T-helper 22 cell (primary cell): ENCODE data around the gene SIX1.

Experiments used
- DNase-seq: peaks from one replicate; pipeline ENCODE4 v3.0.0-alpha.2; 2020; ENCODE audit warnings: low read depth

The SIX1 gene

GRCh38 chr14:60642270-60643140, 6.8 kb downstream of the SIX1 start:
- DNase-seq, result no peak

DNA sequence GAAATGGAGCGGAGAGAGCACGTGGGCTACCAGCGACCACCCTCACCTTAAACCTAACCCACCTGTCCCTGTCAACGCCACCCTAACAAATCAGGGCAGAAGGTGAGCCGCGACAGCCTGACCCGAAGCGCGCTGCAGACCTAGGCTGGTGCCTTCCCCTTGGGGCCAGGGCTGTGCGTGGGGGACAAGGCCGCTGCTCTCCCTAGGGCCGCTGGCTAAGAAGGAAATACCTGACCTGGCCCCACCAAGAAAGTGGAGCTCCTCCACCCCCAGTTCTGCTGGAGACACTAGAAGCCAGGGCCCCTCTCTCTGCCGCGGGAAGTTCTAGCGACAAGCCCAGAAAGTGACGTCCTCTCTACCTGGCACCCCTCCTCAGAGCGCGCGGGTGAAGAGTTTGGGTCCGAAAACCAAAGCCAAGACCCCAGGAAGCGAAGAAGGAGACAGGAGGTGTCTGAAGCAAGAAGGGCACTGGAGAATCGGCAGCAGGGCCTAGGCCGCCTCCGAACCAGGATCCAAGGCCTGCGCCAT, 7.5 kb downstream of the SIX1 start:
- DNase-seq, result no peak

- no peak for DNase-seq
Measured at GRCh38 chr14:60640859-60641741, 8.2 kb downstream of the SIX1 start.

DNA sequence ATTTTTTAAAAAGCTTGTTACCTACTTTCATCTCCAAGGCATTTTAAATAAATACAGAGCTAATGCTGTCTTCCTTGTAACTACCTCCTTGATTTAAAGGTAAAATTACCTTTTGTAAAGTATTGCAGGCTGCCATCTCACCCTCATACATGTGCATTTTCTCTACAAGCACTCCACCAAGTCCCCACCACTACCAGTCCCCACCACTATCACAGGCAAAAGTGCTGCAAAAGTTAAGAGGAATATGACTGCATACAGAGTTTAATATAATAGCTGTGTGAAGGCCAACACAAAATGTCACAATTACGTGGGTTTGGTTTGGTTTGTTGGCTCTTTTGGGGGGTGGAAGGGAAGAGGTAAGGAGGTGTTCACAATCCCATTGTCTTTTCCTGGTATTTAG, 9.6 kb downstream of the SIX1 start:
- DNase-seq, result no peak

GRCh38 chr14:60637479-60638315, 11.6 kb downstream of the SIX1 start:
- DNase-seq, result no peak

DNA sequence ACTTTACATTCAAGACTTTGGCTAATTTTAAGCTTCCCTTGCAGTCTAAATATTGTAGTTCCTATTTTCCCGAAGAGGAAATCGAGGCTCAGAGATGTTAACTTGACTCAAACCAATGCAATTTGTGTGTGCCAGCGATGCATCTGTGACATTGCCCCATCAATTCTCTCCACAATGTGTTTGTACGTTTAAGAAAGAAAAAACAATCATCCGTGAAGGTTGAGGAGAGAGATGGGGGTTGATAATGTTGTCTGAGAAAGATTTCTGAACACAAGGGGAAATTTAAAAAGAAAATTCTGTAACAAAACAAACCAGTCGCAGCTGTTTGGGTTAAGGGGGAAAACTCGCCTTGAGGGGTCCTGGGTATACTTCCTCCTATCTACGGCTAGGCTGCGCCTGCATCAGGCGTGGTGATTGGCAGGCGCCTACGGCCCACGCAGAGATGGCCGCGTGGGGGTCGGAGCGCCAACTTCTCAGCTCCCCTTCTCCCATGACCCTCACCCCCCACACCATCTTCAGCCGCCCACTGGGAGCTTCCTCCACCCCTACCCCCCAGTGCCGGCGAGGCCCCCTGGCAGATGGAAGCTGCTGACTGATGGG, 12.3 kb downstream of the SIX1 start:
- DNase-seq, result no peak

GRCh38 chr14:60634153-60634552, 15.1 kb downstream of the SIX1 start:
- DNase-seq, result no peak

GRCh38 chr14:60632777-60633176, 16.5 kb downstream of the SIX1 start:
- no peak for DNase-seq

DNA sequence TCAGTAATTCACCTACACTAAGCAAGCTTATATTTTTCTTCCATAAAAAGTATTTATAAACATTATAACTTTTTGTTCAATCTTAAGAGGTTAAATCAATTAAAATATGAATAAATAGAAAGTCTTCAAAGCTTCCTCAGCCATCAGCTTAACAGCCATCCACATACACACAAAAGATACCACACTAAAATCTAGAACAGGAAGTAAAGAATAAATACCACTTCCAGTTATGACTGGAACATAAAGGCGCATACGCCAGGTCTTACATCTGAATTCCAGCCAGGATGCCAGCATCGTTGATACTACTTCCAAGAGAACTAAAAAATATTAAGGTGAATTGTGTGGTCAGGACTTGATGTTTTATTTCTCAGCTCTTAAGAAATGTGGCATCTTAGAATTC, 17.0 kb downstream of the SIX1 start:
- no peak for DNase-seq

GRCh38 chr14:60631842-60632241, 17.4 kb downstream of the SIX1 start:
- DNase-seq, result no peak

- DNase-seq, result no peak
Measured at GRCh38 chr14:60630129-60630528, 19.1 kb downstream of the SIX1 start.

DNA sequence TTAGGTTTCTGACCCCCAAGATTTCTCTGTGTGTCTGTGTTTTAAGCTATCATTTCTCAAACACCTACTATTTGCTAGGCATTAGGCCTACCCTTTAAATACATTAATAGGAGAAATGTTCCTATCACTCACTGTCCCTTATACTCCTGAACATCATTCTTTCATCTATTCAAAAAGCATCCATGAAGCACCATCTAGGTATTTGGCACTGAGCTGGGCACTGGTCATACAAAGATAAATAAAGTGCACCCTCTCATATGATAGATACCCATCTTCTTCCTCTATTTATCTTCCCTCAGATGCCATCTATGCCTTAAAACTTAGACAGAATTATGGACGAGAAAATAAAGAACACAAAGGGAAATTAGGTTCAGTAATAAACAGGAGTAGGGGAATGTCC, 20.4 kb downstream of the SIX1 start:
- no peak for DNase-seq

DNA sequence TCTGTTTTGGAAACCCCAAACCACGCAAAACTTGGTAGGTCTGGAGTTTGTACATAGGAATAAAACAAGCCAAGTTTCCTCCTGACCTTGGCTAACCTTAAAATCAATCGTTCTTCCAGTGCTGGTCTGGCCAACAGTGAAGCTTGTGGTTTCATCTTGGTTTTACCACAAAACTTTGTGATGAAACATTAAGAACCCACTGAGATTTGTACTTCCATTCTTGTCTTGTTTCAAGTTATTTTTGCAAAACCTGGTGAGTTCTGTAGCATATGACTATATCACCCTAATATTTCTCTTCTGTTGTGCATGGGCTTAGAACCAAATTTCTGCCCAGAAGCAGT, 26.4 kb downstream of the SIX1 start:
- DNase-seq, result no peak

DNA sequence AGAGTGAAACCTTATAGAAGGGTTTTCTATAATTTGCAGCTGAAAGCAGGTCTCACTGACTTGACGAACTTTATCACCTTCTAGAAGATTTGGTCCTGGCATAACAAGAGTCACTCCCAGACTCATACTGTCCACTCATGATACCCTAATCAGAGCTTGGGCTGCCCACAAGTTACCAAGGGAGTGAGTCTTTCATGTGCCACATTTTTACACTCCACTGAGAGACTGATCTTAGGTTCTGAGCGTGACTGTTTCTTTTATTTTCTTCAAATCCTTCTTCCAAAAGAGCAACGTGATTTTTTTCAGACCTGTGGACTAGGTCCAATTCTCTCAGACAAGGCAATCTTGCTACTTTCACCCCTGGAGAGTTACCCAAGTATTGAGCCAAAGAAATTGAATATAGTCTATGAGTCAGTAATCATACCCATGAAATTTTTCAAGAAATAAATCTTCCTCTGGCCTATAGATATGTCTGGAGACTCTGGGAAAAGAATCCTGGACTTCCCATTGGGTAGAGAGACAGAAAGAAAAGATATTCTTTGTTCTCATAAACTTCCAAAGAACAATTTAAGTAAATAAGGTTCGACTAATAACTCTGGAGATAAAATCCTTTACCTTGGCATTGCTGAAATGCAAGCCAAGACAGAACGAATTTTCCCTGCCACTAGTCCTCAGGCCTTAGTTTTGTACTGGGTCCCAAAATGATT, 26.9 kb downstream of the SIX1 start:
- no peak for DNase-seq

- DNase-seq, result no peak
Measured at GRCh38 chr14:60621386-60621785, 27.9 kb downstream of the SIX1 start.

GRCh38 chr14:60618241-60618640, 31.0 kb downstream of the SIX1 start:
- no peak for DNase-seq

- DNase-seq, result no peak
Measured at GRCh38 chr14:60616461-60616959, 32.8 kb downstream of the SIX1 start.

DNA sequence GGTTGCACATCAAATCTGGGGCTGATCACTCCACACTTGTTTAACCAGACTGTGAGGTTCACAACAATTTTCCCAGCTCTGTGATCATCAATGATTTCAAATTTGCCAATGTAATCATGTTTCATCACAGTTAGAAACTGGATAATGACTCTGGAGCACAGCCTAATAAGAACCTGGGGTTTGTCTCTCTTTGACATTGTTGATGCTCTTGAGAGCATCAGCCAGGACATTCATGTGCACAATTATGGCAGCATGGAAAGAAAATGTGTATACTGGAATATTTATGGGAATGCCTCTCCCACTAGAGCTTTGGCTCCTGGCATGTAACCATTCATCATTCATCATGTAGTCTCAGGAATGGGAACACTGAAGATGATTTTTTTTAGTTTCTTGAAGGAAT, 47.0 kb downstream of the SIX1 start:
- no peak for DNase-seq

GRCh38 chr14:60599727-60600126, 49.5 kb downstream of the SIX1 start:
- DNase-seq, result no peak

DNA sequence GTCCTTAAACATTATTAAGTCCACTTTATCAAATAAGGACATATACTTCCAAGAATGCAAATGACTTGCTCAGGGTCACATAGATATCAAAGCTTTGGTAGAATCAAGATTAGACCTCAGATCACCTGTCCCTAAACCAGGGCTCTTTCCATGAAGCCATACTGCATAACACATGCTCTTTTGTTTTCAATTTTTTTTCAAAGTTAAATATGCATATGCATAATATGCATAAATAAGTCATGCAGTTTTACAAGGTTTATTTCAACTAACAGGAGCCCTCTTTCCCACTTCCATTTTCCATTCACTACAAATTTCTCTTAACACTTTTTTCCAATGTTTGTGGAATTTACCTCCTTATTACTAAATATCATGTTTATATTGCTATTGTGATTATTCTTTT, 53.1 kb downstream of the SIX1 start:
- DNase-seq, result no peak

DNA sequence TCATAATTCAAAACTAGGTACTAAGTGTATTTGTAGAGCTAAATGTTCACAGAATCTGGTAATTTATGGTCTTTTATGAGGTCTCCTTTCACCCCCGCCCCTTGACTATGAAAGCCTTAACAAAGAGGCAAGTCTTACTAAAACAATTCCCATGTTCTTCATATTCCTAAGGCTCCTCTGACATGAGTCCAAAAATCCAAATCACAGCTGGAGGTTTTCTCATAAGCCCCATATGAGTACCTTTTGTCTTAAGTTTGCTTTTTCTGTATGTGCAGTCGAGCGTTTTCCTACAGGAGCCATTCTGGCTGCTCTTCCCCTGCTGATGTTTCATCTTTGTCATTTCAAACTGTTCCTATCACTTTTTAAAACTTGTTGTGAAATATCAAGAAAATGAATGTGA, 55.2 kb downstream of the SIX1 start:
- no peak for DNase-seq
